ENCODE results near the gene ADD3. TPM values are rescaled to one million over a fixed set of nuclear protein-coding genes. Genes with fewer than 3 reads are reported as not detected.
A peak's percentile ranks its signal among the peaks of the same experiment; 100 is the strongest.

Gene ADD3
- total and polyA plus RNA-seq, 5 experiments from 2014 or later = 332 to 405 (median 358) TPM

DNA sequence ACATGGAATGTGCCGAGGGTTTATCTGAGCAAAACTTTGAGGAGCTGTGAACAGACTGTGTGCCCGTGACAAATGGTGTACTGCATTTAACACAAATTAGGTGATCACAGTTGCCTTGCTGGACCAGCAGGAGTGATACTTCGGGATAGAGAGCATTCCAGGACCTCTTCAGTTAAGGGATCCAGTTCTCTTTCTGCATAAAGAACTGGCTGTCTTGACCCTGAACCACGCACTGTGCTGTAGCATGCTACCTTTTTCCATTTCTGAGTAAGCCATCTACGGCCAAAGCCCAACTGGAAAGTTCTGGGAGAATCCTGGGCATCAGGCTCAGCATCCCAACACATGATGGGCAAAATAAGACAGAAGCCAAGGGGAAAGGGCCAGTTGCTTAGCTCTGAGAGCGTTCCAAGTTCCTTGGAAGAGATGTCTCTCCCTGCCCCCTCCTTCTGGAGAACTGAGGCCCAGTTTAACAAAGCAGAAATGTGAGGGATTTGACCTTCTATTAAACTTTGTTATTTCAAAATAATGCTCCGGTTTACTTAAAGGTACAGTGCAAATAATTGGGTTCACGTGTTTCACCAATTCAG, 37.9 kb upstream of the ADD3 start:
- ATAC-seq = no peak
- no peak overlapping the region for H3K4me3 Mint-ChIP-seq
- POLR2A ChIA-PET = no interaction called here

DNA sequence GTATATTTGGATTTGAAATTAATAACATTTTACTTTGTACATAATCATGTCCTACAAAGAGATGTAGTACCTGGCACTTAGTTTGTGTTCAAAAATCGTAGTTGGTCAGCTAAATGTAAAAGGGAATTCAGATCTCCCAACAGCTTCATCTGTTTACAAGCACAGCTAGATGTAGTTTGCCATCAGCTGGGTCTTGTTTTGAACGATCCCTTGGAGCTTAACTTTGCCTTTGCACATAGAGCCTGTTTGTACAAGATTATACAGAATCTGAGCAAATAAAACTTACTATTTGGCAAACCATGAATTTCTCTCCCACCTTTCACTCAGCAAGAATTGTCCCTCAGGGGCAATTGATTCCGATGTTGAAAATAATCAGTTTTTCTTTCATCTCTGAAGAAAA, 36.1 kb upstream of the ADD3 start:
- H3K4me1 Mint-ChIP-seq = peaks cover 2 to 3% (median 2%) of the 10 kb centered on the region in 4 donors
- no peaks in the 10 kb centered on the region for H3K9me3 Mint-ChIP-seq
- no peak overlapping the region for H3K4me3 Mint-ChIP-seq
- peaks cover 0 to 2% (median 0%) of the 10 kb centered on the region in 5 donors for H3K27me3 Mint-ChIP-seq
- DNase-seq (no peak), ATAC-seq (no peak)
- H3K27ac Mint-ChIP-seq = peak overlapping the region in 1 of 10 donors; percentile 72
- H3K36me3 Mint-ChIP-seq = no peaks in the 10 kb centered on the region
- POLR2A ChIA-PET = interaction anchor here (0.6 kb wide), 1 partner anchor 30 kb away, joined by 5 read pairs; no protein-coding TSS in a partner anchor

More for the DNA sequence above, 37.9 kb upstream of the ADD3 start:
- Mint-ChIP-seq H3K27me3 (peaks cover 0 to 2% (median 0%) of the 10 kb centered on the region in 5 donors), H3K4me1 (no peaks in the 10 kb centered on the region), H3K27ac (no peak overlapping the region), H3K9me3 (no peaks in the 10 kb centered on the region), H3K36me3 (no peaks in the 10 kb centered on the region)
- no peak for DNase-seq

DNA sequence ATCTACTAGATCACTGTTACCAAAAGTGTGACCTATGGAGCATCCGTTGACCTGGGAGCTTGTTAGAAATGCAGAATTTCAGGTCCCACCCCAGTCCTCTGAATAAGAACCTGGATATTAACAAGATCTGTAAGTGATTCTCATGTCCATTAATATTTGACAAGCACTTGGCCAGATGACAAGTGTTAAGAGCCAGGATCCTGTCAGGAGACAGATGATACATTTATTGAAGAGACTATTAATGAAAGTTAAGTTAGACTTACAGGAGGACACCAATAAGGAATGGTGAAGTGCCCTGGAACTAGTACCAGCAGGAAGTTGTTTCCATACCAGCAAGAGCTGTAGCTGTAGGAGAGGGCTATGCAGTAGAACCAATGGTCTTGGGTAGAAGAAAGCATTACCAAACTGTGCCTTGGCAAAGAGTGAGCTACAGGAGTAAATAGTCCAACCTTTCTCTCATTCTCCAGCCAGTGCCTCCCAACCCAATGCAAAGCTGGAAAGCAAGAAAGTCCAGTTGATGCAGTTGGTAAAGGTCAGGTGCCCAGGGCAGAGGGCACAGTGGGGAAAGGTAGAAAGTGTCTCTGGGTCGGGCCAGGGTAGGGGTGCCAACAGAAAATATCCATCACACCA, 35.3 kb upstream of the ADD3 start:
- POLR2A ChIA-PET = interaction anchor here (0.5 kb wide), 1 partner anchor 128 kb away, joined by 5 read pairs; no protein-coding TSS in a partner anchor
- DNase-seq = no peak
- no peaks in the 10 kb centered on the region for H3K36me3 Mint-ChIP-seq
- no peak overlapping the region for H3K27ac Mint-ChIP-seq
- no peak for ATAC-seq
- H3K4me3 Mint-ChIP-seq = no peak overlapping the region
- no peaks in the 10 kb centered on the region for H3K9me3 Mint-ChIP-seq
- H3K4me1 Mint-ChIP-seq = peaks cover 2 to 10% (median 5%) of the 10 kb centered on the region in 4 donors
- peaks cover 0 to 2% (median 0%) of the 10 kb centered on the region in 5 donors for H3K27me3 Mint-ChIP-seq

DNA sequence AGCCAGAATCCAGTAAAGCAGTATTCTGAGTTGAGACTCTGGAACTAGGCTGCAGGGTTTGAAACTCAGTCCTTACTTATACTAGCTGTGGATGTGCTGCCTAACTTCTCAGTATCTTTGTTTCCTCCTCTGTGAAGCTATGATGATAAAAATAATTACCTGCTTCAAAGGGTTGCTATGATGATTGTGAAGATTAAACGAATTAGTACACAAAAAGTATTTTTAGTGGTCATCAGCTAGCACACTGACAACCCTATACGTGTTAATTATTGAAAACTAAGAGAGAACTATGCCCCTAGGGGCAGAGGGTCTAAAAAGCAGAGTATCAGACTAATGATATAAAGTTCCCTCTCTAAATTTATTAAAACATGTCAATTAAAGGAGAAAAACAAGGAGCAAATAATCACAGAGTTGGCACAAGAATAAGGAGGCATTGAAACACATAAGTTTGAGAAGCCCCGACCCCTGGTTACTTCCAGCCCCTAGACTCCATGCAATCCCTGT, 34.4 kb upstream of the ADD3 start:
- ATAC-seq (no peak), DNase-seq (no peak)
- Mint-ChIP-seq H3K36me3 (no peaks in the 10 kb centered on the region), H3K4me3 (no peak overlapping the region), H3K27ac (no peak overlapping the region), H3K9me3 (no peaks in the 10 kb centered on the region), H3K27me3 (peaks cover 0 to 2% (median 0%) of the 10 kb centered on the region in 5 donors), H3K4me1 (peaks cover 2 to 14% (median 10%) of the 10 kb centered on the region in 4 donors)
- POLR2A ChIA-PET = no interaction called here

DNA sequence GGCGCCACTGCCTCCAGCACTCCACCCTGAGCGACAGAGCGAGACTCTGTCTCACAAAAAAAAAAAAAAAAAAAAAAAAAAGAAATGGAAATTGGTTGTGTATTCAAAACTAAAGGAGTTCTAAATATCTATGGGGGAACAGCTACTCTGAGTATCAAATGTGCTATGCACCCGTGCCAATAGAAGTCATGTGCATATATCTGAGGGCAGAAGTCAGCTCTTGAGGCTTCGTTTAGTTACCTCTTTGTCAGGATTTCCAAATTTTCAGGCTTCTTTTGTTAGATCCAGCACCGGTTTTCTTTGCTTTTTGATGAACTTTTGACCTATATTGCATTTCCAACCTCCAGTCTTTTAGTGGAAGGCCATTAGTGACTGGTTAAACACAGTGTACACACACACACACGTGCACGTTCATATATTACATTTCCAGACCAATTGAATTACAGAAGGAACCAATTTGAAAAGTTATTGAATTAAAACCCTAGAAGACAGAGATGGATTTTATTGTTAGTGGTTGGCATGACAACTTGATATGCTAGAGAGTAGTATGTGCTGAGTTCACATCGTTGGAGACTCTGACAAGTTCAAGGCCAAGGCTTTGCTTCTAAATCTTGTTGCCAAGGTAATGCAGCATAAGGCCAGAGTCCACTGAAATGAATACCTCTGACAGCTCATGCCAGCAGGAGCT, 33.1 kb upstream of the ADD3 start:
- no peak for ATAC-seq

DNA sequence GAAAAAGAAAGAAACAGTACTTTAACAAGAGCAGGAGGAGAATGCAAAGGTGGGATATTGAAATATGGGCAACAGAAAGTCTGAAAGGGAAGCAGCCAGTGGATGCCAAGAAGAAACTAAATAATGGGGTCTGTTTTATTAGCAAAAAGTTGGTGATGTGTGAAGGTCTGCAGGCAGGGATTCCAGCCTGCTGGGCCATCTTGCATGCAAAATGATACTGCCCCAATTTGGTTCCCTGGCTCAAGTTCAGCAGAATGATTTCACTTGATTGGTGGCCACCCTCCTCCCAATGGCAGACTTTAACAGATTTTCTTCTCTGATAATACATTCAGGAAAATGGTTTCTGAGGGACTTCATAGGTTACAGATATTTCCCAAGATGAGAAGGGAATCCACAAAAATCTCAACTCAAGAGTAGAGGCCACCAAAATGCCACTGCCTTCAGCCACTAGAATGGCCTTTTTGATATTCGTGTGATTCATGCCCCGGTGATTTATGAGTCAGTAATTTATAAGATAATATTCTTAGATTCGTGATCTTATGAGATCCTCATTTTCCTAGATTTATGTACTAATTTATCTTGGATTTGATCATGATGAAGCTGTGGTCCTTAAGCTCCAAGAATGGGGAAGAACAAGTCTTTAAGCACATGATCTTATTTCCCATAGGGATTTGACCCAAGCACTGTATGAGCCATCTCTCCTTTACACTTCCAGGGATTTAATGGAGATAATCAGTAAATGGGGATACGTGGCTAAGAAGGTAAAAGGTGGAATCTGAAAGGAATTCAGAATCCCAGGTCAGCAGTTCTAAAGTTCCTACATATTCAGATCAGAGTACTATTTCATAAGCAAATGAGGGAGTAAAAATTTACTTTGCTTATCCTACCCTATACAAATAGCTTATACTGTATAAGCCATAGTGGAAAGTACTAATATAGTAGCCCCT, 32.3 kb upstream of the ADD3 start:
- Mint-ChIP-seq H3K4me1 (peaks cover 7 to 25% (median 17%) of the 10 kb centered on the region in 4 donors), H3K4me3 (no peak overlapping the region), H3K27ac (no peak overlapping the region), H3K36me3 (no peaks in the 10 kb centered on the region), H3K27me3 (no peaks in the 10 kb centered on the region), H3K9me3 (no peaks in the 10 kb centered on the region)
- no peak for ATAC-seq
- POLR2A ChIA-PET = interaction anchor here (1.4 kb wide), 1 partner anchor 32 kb away, joined by 3 read pairs; the partner anchor contains the start of gene ADD3
- no peak for DNase-seq

More for the DNA sequence above, 33.1 kb upstream of the ADD3 start:
- POLR2A ChIA-PET = interaction anchor here (0.7 kb wide), 1 partner anchor 122 kb away, joined by 3 read pairs; no protein-coding TSS in a partner anchor
- DNase-seq = no peak
- Mint-ChIP-seq H3K27ac (no peak overlapping the region), H3K9me3 (no peaks in the 10 kb centered on the region), H3K27me3 (no peaks in the 10 kb centered on the region), H3K4me3 (no peak overlapping the region), H3K36me3 (no peaks in the 10 kb centered on the region), H3K4me1 (peaks cover 3 to 23% (median 15%) of the 10 kb centered on the region in 4 donors)

DNA sequence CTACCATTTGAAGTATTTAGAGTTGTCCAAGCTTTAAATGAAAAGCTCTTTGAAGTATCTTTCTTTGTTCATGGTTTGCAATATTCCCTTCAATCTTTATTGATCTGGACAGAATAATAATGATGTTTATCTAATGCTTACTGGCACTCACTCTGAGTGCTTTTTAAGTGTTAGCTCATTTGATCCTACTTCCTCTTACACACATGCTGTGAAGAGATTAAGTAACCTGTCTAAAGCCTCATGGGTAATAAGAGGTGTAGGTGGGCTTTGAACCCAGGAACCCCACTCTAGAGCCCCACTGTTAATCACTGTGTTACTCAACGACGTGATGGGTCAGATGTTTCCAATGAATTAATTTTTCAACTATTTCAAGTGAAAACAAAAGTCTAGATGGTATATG, 31.1 kb upstream of the ADD3 start:
- Mint-ChIP-seq H3K9me3 (no peaks in the 10 kb centered on the region), H3K27me3 (no peaks in the 10 kb centered on the region), H3K4me1 (peaks cover 8 to 25% (median 17%) of the 10 kb centered on the region in 4 donors), H3K27ac (no peak overlapping the region), H3K4me3 (no peak overlapping the region), H3K36me3 (no peaks in the 10 kb centered on the region)
- ATAC-seq = no peak
- POLR2A ChIA-PET = interaction anchor here (1.4 kb wide), 1 partner anchor 31 kb away, joined by 3 read pairs; the partner anchor contains the start of gene ADD3
- DNase-seq = no peak

DNA sequence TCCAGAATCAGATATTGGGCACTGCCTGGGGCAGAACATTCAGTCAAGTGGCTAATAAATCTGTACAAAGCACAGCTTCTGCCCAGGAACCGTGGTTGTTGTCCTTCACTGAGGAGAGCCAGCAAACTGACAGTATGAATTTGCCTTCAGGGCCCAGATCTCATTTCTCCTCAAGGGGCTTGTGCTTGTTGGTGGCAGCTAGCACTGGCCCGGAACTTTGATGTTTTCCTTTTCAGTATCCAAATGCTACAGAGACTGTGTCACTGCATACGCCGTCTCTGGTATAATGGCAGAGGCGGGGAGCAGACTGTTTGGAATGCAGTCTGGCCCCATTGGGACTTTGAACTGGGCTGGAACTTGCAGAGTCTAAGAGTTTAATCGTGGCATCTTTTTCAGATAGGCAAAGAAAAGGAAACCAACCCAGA, 30.4 kb upstream of the ADD3 start:
- Mint-ChIP-seq H3K36me3 (no peaks in the 10 kb centered on the region), H3K27ac (no peak overlapping the region)
- ATAC-seq = no peak

DNA sequence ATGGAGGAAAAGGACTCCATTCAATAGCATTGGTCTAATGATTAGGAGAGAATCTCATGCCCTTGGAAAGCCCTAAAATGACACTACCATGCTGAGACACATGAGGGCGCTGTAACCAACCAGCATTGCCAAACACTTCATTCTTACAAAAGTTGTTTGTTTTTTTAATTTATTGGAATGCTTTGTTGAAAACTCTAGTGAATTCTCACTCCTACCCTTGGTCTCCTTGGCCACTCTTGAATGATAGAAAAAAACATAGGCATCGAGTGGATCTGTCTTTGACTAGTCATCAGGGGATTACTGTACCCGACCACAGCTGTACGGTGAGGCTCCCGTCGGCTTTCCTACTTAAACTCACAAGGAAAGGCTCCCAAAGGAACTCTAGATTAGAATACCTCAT, 29.3 kb upstream of the ADD3 start:
- DNase-seq = peak; percentile 40 to 75 (median 56)
- Mint-ChIP-seq H3K4me1 (peaks cover 8 to 25% (median 17%) of the 10 kb centered on the region in 4 donors), H3K9me3 (no peaks in the 10 kb centered on the region), H3K27me3 (no peaks in the 10 kb centered on the region), H3K36me3 (no peaks in the 10 kb centered on the region), H3K4me3 (no peak overlapping the region), H3K27ac (peak overlapping the region in 2 of 10 donors; percentile 16 to 35)
- ATAC-seq = peak; percentile 50 to 63
- POLR2A ChIA-PET = interaction anchor here (1.1 kb wide), 1 partner anchor 30 kb away, joined by 4 read pairs; no protein-coding TSS in a partner anchor

More for the DNA sequence above, 30.4 kb upstream of the ADD3 start:
- POLR2A ChIA-PET = no interaction called here
- Mint-ChIP-seq H3K4me3 (no peak overlapping the region), H3K27me3 (no peaks in the 10 kb centered on the region), H3K9me3 (no peaks in the 10 kb centered on the region), H3K4me1 (peaks cover 8 to 25% (median 17%) of the 10 kb centered on the region in 4 donors)
- DNase-seq = no peak

DNA sequence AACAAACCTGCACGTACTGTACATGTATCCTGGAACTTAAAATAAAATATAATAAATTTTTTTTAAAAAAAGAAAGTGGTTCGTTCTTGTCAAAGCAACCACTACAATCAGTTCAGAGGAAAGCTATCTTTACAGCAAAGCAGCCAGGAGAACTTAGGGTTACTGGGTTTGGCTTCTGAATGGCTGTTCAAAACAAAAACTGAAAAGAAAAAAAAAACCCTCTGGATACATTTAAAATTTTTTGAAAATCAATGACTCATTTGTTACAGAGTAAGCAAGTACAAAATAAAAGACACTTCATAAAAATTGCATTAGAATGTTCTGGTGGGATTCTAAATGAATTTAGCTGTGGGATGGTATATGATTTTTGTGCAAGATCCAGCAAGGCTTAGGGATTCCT, 28.6 kb upstream of the ADD3 start:
- H3K9me3 Mint-ChIP-seq = no peaks in the 10 kb centered on the region
- peaks cover 8 to 25% (median 17%) of the 10 kb centered on the region in 4 donors for H3K4me1 Mint-ChIP-seq
- POLR2A ChIA-PET = interaction anchor here (0.7 to 1.6 kb wide), 5 partner anchors 27 to 150 kb away, joined by 3 to 4 read pairs (median 3); no protein-coding TSS in a partner anchor
- no peak overlapping the region for H3K4me3 Mint-ChIP-seq
- H3K36me3 Mint-ChIP-seq = no peaks in the 10 kb centered on the region
- peak in 1 of 10 donors; percentile 4 for DNase-seq
- ATAC-seq = peak in 1 of 2 donors; percentile 37
- H3K27me3 Mint-ChIP-seq = no peaks in the 10 kb centered on the region
- no peak overlapping the region for H3K27ac Mint-ChIP-seq

DNA sequence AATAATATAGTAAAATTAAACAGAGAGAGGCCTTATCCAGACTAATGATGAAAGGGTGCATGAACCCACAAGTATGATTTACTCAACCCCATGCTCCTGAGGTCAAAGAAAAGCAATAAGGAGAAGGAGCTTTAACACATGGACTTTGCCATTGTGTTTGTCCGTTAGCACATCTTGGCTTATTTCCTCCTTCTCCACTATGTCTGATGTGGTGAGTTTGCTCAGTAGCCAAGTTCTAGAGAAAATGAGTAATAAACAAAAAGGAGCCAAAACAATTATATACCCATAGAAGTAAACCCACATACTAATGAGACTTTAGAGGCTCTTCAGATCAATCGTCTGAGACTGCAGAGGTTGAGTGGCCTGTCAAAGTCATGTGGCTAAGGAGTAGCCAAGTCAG, 26.1 kb upstream of the ADD3 start:
- peaks cover 0 to 6% (median 3%) of the 10 kb centered on the region in 9 donors for H3K9me3 Mint-ChIP-seq
- peaks cover 0 to 4% (median 0%) of the 10 kb centered on the region in 5 donors for H3K27me3 Mint-ChIP-seq
- POLR2A ChIA-PET = no interaction called here
- H3K27ac Mint-ChIP-seq = no peak overlapping the region
- no peak for ATAC-seq
- H3K4me3 Mint-ChIP-seq = no peak overlapping the region
- peaks cover 0 to 6% (median 2%) of the 10 kb centered on the region in 3 donors for H3K36me3 Mint-ChIP-seq
- H3K4me1 Mint-ChIP-seq = peaks cover 7 to 24% (median 15%) of the 10 kb centered on the region in 4 donors
- DNase-seq = no peak

DNA sequence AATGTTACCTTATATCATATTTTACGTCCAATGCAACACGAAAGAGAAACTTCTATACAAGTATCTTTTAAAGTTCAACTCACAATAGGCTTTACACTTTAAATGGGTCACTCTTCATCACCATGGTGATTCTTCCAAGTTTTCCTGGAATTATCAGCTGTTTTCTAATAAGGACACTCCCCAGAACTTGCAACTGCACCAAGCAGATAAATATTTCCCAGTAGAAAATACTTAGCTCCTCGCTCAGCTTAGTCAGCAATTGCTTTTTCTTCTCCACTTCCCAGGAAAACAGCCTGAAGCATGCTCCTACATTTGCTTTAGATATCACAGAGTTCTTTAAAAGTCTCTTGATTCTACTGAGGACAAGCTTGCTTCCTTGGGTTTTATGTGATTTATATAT, 25.7 kb upstream of the ADD3 start:
- no peak for DNase-seq
- Mint-ChIP-seq H3K4me1 (peaks cover 6 to 19% (median 12%) of the 10 kb centered on the region in 4 donors), H3K9me3 (peaks cover 0 to 6% (median 3%) of the 10 kb centered on the region in 9 donors), H3K27ac (no peak overlapping the region), H3K36me3 (peaks cover 0 to 6% (median 2%) of the 10 kb centered on the region in 3 donors), H3K4me3 (no peak overlapping the region), H3K27me3 (peaks cover 0 to 4% (median 0%) of the 10 kb centered on the region in 5 donors)
- no peak for ATAC-seq
- POLR2A ChIA-PET = no interaction called here
